Endothelial cell of umbilical vein (primary cell): ENCODE measurements around the gene RSPH3.

Source experiments
- EZH2 ChIP-seq: IDR thresholded peaks from 2 replicates; pipeline ENCODE4 v1.6.1; 2012; ENCODE audit warnings: borderline replicate concordance, low read depth, mild to moderate bottlenecking, moderate library complexity, low read length, inconsistent platforms; ENCODE audit not compliant: severe bottlenecking
- POLR2A ChIP-seq: IDR thresholded peaks from 2 replicates; pipeline ENCODE4 v1.6.1; 2012; ENCODE audit warnings: low read depth, mild to moderate bottlenecking, control low read depth, low read length
- POLR2AphosphoS5 ChIP-seq: IDR thresholded peaks from 2 replicates; pipeline ENCODE4 v1.6.1; 2012; ENCODE audit warnings: low read depth, mild to moderate bottlenecking, control low read depth, low read length, moderate library complexity; ENCODE audit not compliant: insufficient read depth
- TF ChIP-seq, protein P1 (sequence below), 2 donors: IDR thresholded peaks; 1 replicate in 1 of 2; 2 replicates in 1 of 2; pipeline ENCODE4 v1.5.1; 2011; ENCODE audit warnings: low read length in 2 of 2, mild to moderate bottlenecking in 2 of 2, moderate library complexity in 2 of 2, control low read depth in 1 of 2, inconsistent platforms in 1 of 2, low read depth in 1 of 2; ENCODE audit not compliant: insufficient read depth in 1 of 2; ENCODE audit errors: extremely low read depth in 1 of 2

- TF ChIP-seq, protein P1, sequence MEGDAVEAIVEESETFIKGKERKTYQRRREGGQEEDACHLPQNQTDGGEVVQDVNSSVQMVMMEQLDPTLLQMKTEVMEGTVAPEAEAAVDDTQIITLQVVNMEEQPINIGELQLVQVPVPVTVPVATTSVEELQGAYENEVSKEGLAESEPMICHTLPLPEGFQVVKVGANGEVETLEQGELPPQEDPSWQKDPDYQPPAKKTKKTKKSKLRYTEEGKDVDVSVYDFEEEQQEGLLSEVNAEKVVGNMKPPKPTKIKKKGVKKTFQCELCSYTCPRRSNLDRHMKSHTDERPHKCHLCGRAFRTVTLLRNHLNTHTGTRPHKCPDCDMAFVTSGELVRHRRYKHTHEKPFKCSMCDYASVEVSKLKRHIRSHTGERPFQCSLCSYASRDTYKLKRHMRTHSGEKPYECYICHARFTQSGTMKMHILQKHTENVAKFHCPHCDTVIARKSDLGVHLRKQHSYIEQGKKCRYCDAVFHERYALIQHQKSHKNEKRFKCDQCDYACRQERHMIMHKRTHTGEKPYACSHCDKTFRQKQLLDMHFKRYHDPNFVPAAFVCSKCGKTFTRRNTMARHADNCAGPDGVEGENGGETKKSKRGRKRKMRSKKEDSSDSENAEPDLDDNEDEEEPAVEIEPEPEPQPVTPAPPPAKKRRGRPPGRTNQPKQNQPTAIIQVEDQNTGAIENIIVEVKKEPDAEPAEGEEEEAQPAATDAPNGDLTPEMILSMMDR (IDR thresholded peaks at IDR 0.05; ENCODE audit: extremely low read depth in 1 of 2, insufficient read depth in 1 of 2, low read depth in 1 of 2, low read length in 2 of 2) = no peak
- TF ChIP-seq EZH2 = no peak
- no peak for TF ChIP-seq POLR2A
- no peak for TF ChIP-seq POLR2AphosphoS5
Measured at GRCh38 chr6:159043947-159044346, 43.9 kb upstream of the RSPH3 start.
